NCI-H524 (cell line): ENCODE data around the gene SH2B3.
A peak's percentile ranks its signal among the peaks of the same experiment; 100 is the strongest.
"Not testable (repeated sequence)": the region's sequence is repeated elsewhere in the genome, so short reads cannot be mapped to it uniquely, and the experiment has no call there.

Experiments used
- DNase-seq, 2 experiments: peaks; one replicate each; lab custom pipeline; 2025; lab: John Stamatoyannopoulos, UW

Gene SH2B3

GRCh38 chr12:111387747-111388323 is 17.9 kb upstream of the SH2B3 start:
- DNase-seq: no peak

GRCh38 chr12:111389635-111390034 is 16.1 kb upstream of the SH2B3 start:
- DNase-seq: no peak

- no peak for DNase-seq
Observed at GRCh38 chr12:111390910-111391309, 14.8 kb upstream of the SH2B3 start.

GRCh38 chr12:111393700-111394300 is 11.9 kb upstream of the SH2B3 start:
- DNase-seq: no peak

GRCh38 chr12:111394480-111394879 is 11.2 kb upstream of the SH2B3 start:
- no peak for DNase-seq

- no peak for DNase-seq
Observed at GRCh38 chr12:111395336-111396187, 10.2 kb upstream of the SH2B3 start.

GRCh38 chr12:111396271-111396670 is 9.5 kb upstream of the SH2B3 start:
- DNase-seq: not testable (repeated sequence)

GRCh38 chr12:111396726-111397445 is 8.8 kb upstream of the SH2B3 start:
- peak; percentile 34 to 60 for DNase-seq

- no peak for DNase-seq
Observed at GRCh38 chr12:111398530-111398929, 7.2 kb upstream of the SH2B3 start.

- DNase-seq: not testable (repeated sequence)
Observed at GRCh38 chr12:111399741-111400404, 5.8 kb upstream of the SH2B3 start.

GRCh38 chr12:111401167-111401605 is 4.5 kb upstream of the SH2B3 start:
- no peak for DNase-seq

- not testable (repeated sequence) for DNase-seq
Observed at GRCh38 chr12:111402490-111402824, 3.3 kb upstream of the SH2B3 start.

GRCh38 chr12:111404362-111405148 is 1.2 kb upstream of the SH2B3 start:
- peak in 1 of 2 experiments; percentile 13 for DNase-seq

- peak; percentile 76 to 93 for DNase-seq
Observed at GRCh38 chr12:111405149-111405858, 419 bp upstream of the SH2B3 start.

- DNase-seq: no peak
Observed at GRCh38 chr12:111406474-111407376, 1.0 kb downstream of the SH2B3 start.

GRCh38 chr12:111407377-111408115 is 1.8 kb downstream of the SH2B3 start:
- no peak for DNase-seq

GRCh38 chr12:111408116-111408440 is 2.4 kb downstream of the SH2B3 start:
- DNase-seq: no peak

GRCh38 chr12:111408686-111409402 is 3.1 kb downstream of the SH2B3 start:
- no peak for DNase-seq
